ENCODE results near the gene NEDD1.

NEDD1 gene, protein sequence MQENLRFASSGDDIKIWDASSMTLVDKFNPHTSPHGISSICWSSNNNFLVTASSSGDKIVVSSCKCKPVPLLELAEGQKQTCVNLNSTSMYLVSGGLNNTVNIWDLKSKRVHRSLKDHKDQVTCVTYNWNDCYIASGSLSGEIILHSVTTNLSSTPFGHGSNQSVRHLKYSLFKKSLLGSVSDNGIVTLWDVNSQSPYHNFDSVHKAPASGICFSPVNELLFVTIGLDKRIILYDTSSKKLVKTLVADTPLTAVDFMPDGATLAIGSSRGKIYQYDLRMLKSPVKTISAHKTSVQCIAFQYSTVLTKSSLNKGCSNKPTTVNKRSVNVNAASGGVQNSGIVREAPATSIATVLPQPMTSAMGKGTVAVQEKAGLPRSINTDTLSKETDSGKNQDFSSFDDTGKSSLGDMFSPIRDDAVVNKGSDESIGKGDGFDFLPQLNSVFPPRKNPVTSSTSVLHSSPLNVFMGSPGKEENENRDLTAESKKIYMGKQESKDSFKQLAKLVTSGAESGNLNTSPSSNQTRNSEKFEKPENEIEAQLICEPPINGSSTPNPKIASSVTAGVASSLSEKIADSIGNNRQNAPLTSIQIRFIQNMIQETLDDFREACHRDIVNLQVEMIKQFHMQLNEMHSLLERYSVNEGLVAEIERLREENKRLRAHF

DNA sequence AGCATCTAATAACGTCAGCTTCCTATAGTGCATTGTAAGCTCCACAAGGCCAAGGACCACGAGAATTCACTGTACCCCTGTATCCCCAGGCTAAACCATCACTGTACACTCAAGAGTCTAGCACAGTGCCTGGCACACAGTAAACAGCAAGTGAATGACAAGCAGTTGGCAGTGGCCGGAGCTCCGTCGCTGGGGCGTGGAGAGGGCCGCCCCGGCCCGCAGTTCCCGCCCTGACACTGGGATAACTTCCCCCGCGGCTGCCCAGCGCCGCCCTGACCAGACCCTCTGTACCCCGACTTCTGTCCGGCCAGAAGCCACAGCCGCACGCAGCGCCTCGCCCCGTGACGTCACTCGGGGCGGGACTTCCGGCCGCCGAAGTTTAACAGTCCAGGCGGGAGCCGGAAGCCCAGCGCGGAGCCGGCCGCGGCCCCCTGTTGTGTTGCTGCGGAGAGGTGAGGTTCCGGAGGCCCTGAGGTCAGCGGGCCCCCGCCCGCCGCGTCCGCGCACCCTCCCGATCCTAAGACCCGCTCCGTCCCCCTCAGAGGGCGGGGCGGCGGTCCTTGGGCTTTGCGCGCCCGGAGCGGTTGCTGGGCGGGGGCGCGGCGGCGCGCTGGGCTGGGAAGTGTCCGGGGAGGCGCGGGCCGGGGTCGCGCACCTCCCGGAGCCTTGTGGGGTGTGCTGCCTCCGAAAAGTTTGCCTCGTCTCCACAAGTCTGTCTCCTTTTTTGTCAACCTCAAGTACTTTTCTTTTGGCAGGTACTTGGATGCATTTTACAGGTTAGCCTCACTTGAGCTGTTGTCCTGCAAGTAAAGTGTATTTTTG lies at the start of gene NEDD1:
NEDD1 (plus strand) TSS at position 409 of the 822 bp plus-strand sequence. CDS start 2,503 bp downstream, outside the sequence.
- DNase-seq (ENCODE audit: low spot score), result peak; percentile 95

DNA sequence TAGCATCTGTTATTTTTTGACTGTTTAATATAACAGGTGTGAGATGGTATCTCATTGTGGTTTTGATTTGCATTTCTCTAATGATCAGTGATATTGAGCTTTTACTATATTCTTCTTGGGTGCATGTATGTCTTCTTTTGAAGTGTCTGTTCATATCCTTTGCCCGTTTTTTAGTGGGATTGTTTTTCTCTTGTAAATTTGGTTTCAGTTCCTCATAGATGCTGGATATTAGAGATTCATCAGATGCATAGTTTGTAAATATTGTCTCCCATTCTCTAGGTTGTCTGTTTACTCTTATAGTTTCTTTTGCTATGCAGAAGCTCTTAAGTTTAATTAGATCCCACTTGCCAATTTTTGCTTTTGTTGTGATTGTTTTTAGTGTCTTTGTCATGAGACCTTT lies 48.9 kb upstream of the NEDD1 start:
- DNase-seq (ENCODE audit: low spot score), result no peak

DNA sequence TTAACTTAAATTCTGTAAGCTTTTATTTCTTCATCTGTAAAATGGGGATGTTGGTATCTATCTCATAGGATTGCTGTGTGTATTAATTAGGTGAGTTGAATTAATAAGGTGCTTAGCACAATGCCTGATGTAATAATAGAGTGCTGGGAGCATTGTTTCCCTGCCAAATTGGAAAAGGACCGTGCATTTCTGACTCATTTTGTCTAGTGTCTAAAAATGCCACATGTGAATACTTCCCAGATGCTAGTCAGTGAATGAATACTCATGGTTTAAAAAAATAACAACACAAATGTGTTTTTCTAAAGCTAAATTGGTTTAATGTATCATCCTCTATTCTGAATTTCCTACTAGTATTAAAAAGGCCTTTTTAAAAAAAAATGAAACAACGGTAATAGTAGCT lies 45.4 kb upstream of the NEDD1 start:
- peak; percentile 50 for DNase-seq (ENCODE audit: low spot score)

DNA sequence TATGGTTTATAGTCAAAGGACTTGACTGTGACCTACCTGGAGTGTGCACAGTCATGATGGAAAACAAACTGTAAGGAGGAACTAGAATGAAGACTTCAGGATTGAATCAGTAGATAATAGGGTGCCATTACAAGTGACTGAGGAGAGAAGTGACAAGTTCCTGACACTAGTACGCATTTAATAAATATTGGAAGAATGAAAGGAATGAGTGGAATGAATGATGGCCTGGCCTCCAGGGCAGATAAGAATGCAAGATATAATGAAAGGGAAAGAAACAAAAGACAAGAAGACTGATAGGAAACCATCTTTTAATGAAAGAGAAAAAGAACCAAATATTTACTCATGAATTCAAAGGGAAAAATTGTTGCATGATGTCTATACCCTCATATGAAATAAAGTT lies 44.7 kb upstream of the NEDD1 start:
- no peak for DNase-seq (ENCODE audit: low spot score)

DNA sequence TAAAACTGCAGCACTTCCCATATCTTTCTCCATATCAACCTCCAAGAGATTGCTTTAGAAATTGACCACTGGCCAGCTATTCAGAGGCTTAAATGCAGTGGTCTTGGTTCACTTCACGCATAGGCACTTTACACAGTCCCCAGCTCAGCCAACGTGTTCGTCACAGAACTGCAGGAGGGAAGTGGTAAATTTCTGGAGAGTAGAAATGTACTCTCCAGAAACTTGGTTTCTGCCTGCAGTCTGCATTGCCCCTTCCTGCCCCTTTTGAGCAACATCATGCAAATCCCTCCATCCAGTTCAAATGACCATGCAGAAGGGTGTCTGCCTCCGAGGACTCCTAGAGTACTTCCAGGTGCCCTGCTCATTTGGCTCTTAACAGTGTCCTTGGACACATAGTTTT lies 42.7 kb upstream of the NEDD1 start:
- no peak for DNase-seq (ENCODE audit: low spot score)

DNA sequence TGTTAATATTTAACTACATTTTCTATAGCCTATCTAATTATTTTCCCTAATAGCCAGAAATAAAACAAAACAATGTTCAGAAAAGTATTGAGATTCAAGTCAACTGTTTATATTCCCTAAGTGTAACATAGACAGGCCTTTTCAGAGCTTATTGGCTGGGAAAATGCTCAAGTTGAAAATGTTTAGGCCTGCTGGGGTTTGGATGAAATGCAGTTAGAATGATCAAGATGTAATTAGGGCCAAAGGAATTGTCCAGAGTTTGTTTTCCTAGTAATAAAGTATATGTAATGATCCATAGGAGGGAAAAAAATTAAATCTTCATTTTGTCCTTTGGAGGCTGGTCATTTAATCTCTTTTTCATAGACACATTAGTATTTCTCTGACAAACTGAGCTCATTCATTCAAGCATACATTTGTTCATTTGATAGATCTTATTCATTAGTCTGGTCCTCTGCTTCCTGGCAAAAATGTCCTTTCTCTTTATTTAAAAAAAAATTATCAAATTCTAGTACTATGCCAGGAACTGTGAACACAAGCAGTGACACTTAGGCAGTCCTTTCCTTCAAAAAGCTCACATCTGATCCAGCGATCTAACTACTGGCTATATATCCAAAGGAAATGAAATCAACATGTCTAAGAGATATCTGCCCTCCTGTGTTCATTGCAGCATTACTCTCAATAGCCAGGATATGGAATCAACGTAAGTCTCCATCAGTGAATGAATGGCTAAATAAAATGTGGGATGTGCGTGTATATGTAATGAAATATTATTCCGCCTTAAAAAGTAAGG lies 40.1 kb upstream of the NEDD1 start:
- DNase-seq (ENCODE audit: low spot score), result no peak

DNA sequence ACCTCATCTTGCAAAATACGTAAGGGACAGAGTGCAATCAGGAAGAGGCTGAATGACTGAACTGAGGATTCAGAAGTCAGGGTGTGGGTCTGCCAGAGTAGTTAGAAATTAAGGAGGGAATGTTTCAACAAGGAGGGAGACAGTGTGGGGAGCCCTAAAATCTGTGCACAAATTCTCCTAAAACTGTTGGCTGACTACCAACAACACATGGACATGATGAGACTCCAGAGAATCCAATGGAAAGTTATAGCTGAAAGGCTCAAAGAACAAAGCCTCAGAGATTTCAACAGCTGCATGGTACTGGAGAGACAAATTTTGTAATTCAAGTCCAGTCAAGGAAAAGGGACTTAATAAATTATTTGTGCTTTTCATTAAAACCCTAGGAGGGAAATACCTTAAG lies 36.1 kb upstream of the NEDD1 start:
- no peak for DNase-seq (ENCODE audit: low spot score)

DNA sequence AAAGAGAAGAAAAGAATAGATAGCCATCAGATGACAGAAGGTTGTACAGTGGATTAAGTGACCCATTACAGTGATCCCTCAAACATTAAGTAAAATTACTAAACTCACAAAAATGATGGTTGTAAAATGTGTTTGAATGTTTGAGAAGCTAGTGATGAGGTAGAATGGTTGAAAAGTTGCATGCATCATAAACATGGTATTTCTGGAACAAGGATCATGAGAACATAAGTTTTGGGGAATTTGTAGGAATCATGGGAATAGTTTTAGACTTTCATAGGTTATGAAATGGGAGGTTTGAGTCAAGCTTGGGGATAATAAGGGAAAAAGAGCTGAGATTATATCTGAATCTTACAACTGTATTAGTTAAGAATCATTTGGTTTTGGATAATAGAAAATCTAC lies 34.1 kb upstream of the NEDD1 start:
- no peak for DNase-seq (ENCODE audit: low spot score)

DNA sequence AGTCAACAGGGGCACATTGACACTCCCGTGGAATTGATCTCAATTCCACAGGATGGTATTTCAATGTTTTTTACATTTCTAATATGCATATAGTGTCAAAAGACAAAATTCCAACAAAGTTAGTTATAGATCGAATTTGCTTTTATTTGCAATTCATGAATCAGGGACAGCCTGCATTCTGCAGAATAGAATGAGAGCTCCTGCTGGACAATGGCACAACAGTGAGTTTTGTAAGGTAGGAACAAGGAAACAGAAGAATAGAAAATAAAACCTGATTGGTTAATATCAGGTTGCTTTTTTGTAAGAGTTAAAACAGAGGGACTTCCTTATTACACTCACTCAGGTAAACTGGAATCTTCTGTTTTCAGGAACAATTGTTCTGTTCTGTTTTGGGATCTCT lies 32.8 kb upstream of the NEDD1 start:
- no peak for DNase-seq (ENCODE audit: low spot score)

DNA sequence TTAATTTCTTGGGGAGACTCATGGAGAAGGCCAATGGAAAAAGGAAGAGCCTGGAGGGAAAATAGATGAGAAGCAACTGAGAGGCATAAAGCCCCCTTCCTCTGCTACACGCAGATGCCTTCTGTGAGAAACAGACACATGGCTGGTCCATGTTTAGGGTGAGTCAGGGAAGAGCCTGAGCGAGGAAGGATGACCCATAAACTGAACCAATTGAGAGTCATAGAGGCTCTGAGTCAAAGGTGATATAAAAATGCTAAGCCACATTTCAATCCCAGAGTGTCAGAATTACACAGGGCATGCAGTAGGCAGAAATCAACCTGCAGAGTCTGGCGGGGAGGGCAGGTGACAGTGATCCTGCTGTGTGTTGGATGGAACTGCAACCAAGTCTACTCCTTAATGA lies 30.1 kb upstream of the NEDD1 start:
- peak; percentile 26 for DNase-seq (ENCODE audit: low spot score)

DNA sequence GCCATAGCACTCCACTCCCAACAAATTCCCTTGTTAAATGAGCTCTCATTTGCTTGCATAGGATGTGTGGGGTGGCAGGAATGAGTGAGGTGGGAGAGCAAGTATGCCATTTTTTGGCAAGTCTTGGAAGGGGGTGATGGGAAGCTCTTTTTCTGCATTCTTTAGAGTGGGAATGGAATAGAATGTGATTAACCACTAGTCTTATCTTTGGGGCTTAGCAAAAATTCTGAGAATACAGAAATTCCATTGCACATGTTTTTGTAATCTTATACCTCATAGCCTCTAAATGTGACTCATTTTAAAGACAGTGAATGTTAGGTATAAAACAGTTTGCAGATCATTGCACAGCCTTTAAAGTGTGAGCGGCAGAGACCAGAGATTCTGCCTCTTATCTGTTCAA lies 28.4 kb upstream of the NEDD1 start:
- DNase-seq (ENCODE audit: low spot score), result peak; percentile 55

DNA sequence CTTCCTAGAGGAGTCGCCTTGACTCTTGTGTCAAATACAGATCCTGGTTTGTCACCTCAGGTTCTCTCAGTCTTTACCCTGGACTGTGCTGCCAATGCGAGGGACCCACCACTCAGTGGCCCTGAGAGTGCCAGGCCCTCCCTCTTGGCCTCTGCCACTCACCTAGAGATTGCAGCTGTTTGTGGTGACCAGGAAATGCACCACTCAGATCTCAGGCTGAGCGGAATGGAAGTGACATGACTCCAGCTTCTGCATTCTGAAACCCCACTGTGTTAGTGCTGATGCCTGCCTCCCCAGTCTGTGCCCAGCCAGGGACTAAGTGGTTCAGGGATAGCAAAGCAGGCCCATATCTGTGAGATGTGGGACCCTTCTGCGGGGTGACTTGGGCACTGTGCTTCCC lies 27.8 kb upstream of the NEDD1 start:
- DNase-seq (ENCODE audit: low spot score), result no peak

DNA sequence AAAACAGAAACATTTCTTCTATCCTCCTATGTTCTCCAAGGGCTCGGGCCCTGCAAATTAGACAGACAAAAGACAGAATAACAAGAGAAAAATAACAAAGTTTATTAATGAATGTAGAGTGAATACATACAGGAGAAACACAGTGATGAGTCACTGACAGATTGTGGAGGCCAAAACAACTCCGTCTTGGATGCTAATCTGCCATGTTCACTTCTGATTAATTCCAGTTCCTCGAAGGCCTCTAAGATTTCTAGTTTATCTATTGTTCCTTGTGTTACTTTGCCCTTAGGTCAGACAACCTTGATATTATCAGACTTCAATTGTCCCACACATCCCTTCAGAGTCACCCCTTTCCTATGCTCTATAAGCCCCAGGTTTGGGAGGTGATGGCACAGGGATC lies 26.8 kb upstream of the NEDD1 start:
- no peak for DNase-seq (ENCODE audit: low spot score)

DNA sequence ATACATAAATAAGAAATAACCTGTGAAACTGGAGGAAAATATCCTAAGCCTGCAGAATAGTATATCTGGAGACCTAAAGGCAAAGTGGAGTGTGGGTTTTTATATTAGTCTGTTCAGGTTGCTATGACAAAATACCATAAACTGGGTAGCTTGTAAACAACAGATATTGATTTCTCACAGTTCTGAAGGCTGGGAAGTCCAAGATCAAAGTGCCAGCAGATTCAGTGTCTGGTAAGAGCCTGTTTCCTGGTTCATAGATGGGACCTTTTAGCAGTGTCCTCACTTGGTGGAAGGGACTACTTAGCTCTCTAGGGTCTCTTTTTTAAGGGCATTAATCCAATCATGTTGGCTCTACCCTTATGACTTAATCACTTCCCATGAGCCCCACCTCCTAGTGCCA lies 25.4 kb upstream of the NEDD1 start:
- DNase-seq (ENCODE audit: low spot score), result no peak

DNA sequence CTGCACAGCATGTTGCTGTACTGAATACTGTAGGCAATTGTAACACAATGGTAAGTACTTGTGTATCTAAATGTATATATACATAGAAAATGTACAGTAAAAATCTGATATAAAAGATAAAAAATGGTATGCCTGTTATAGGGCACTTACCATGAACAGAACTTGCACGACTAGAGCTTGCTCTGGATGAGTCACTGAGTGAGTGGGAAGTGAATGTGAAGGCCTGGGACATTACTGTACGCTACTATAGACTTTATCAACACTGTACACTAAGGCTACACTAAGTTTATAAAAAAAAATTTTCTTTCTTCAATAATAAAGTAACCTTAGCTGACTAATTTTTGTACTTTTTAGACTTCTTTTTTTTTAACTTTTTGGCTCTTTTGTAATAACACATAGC lies 24.2 kb upstream of the NEDD1 start:
- DNase-seq (ENCODE audit: low spot score), result no peak

DNA sequence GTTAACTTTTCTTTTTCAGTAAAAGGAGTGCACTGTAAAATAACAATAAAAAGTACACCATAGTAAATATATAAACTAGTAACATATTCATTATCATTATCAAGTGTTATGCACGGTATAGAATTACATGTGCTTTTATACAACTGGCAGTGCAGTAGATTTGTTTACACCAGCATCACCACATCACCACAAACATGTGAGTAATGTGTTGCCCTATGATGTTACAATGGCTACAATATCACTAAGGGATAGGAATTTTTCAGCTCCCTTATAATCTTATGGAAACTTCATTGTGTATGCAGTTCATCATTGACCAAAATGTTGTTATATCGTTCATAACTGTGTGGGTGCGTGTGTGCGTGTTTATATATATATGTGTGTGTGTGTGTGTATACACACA lies 23.5 kb upstream of the NEDD1 start:
- DNase-seq (ENCODE audit: low spot score), result no peak

DNA sequence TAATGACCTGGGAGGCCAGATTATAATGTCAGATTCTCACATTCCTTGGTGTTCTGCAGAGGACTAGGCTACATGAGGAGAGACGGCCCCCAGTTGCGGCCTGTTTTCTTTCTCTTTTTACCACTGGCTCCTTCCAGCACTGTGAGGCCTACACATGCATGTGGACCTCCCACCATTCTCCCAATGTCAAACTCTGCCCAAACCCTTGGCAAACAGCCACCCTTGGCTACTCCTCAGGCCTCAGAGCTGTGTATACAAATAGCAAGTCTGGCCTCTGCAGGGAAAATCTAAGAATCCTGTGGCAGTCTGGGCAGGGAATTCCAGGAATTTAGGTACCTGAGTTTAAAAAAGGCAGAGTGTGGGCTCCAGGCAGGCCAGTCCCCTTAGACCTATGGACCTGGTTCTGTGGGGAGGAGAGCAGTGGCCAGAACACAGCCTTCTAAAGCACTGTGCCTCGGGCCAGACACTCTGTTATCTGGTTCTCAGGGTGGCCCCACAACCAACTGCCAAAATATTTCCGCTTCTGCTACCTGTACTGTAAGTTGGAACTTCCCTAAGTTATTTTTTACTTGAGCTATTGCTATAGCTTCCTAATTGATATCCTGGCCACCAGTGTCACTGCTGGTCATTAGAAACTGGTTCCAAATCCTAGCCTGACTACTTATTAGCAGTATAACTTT lies 19.9 kb upstream of the NEDD1 start:
- DNase-seq (ENCODE audit: low spot score), result no peak

DNA sequence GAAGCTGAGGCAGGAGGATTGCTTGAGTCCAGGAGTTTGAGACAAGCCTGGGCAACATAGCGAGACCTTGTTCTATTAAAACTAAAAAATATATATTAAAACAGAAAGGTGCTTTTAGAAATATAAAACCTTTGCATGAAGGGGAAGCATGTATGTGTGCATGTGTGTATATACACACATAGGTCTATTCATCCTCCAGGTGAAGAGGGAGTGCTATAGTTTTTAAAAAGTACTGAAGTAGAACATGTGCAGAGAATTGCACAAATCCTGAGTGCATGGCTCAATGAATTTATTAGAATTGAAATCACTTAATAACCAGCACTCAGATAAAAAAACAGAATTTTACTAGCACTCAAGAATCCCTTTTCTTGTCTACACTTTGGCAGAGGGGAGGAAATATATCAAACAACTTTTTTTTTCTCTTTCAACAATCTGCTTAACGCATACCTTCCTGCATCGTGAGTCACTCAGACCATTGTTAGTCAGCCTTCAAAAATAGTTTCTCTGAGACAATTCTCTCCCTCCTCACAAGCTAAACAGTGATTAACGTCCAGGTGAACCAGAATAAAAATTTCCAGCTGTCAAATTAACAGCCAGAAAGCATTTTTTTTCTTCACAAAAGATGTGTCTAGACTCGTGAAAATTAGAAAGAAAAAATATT lies 17.7 kb upstream of the NEDD1 start:
- DNase-seq (ENCODE audit: low spot score), result peak; percentile 57

DNA sequence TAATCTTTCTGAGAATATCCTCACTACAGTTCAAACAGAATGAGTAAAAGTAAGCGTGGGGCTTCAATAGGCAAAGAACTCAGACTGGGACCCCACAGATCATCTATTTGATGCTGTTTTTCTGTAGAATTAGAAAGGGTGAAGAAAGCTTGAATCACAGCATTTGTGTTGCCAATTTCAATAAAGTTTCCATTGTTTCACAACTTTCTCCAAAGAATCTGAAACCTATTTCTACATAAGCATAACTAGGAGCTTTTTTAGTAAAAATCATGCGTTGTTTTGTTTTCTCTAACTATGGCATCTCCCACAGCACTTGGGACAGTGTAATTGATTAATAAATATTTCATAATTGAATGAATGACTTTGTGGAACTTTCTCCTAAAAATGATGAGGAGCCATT lies 16.7 kb upstream of the NEDD1 start:
- no peak for DNase-seq (ENCODE audit: low spot score)

DNA sequence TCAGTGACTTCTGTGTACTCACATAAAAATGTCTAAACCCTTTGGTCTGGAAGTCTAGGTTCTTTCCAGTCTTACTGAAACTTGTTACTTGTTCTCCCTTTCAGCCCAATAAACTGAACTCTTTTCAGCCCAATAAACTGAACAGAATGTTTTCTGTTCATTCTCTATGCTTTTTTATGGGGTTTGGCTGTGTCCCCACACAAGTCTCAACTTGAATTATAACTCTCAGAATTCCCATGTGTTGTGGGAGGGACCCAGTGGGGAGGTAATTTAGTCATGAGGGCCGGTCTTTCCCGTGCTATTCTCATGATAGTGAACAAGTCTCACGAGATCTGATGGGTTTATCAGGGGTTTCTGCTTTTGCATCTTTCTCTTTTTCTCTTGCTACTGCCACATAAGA lies 15.0 kb upstream of the NEDD1 start:
- DNase-seq (ENCODE audit: low spot score), result no peak

DNA sequence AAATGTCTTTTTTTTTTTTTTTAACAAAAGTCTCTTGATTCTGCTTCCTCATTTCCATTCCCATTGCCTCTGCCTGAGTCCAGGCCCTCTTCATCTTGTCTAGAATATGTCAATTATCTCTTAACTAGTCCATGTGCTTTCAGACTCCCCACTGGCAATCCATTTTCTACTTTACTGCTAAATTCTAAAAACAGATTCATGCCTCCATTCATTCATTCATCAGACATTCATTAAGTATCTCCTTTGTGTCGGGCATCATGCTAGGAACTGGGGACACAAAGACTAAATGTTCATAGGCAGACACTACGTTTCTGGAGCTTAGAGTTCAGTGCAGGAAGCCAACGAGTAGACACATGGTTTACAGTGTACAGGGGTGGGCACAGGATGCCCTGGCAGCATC lies 9.6 kb upstream of the NEDD1 start:
- no peak for DNase-seq (ENCODE audit: low spot score)

All from AG20443 (cell line).